MM.1S (cell line): ENCODE measurements around the gene DENND1A.

Experiments
- DNase-seq: peaks from one replicate; pipeline ENCODE4 v3.0.0-alpha.2; 2015
- H2AFZ ChIP-seq: fragments of 300-600 bp; sonication (generic); 2 replicates; pipeline ENCODE4 v1.6.0; 2016; ENCODE audit warnings: antibody characterized with exemption, low read length
- H3F3A ChIP-seq: fragments of 300-600 bp; sonication (generic); 2 replicates; pipeline ENCODE4 v1.6.1; 2016; ENCODE audit warnings: mild to moderate bottlenecking, antibody characterized with exemption, low read length, moderate library complexity, mixed read lengths; ENCODE audit not compliant: insufficient read depth
- H3K27ac ChIP-seq: fragments of 300-600 bp; sonication (generic); 2 replicates; pipeline ENCODE4 v1.5.1; 2016; ENCODE audit warnings: mild to moderate bottlenecking, low read length
- H3K27me3 ChIP-seq: fragments of 300-600 bp; sonication (generic); replicated peaks from 2 replicates; pipeline ENCODE4 v1.6.0; 2016; ENCODE audit warnings: low read length; ENCODE audit not compliant: insufficient read depth
- H3K36me3 ChIP-seq: fragments of 300-600 bp; sonication (generic); replicated peaks from 2 replicates; pipeline ENCODE4 v1.6.1; 2016; ENCODE audit warnings: mild to moderate bottlenecking, low read length, mixed read lengths; ENCODE audit not compliant: insufficient read depth
- H3K4me1 ChIP-seq: fragments of 300-600 bp; sonication (generic); 2 replicates; pipeline ENCODE4 v1.6.1; 2016; ENCODE audit warnings: low read length, mixed read lengths
- H3K4me2 ChIP-seq: fragments of 300-600 bp; sonication (generic); 2 replicates; pipeline ENCODE4 v1.6.0; 2016; ENCODE audit warnings: low read depth, low read length
- H3K4me3 ChIP-seq: fragments of 300-600 bp; sonication (generic); 2 replicates; pipeline ENCODE4 v1.5.1; 2016; ENCODE audit warnings: low read length, mixed read lengths
- H3K79me2 ChIP-seq: fragments of 300-600 bp; sonication (generic); 2 replicates; pipeline ENCODE4 v1.6.1; 2016; ENCODE audit warnings: mixed run types, low read length, mixed read lengths
- H3K9ac ChIP-seq: fragments of 300-600 bp; sonication (generic); 2 replicates; pipeline ENCODE4 v1.6.1; 2016; ENCODE audit warnings: low read length, mixed read lengths
- H3K9me2 ChIP-seq: fragments of 300-600 bp; sonication (generic); replicated peaks from 2 replicates; pipeline ENCODE4 v1.6.1; 2016; ENCODE audit warnings: mild to moderate bottlenecking, low read length, mixed read lengths; ENCODE audit not compliant: insufficient read depth
- H3K9me3 ChIP-seq: fragments of 300-600 bp; sonication (generic); replicated peaks from 2 replicates; pipeline ENCODE4 v1.6.1; 2016; ENCODE audit warnings: mild to moderate bottlenecking, low read length, mixed read lengths; ENCODE audit not compliant: insufficient read depth
- H4K20me1 ChIP-seq: fragments of 300-600 bp; sonication (generic); 2 replicates; pipeline ENCODE4 v1.6.1; 2016; ENCODE audit warnings: mild to moderate bottlenecking, low read length, moderate library complexity, mixed read lengths; ENCODE audit not compliant: insufficient read depth
- CTCF ChIP-seq: fragments of 300-600 bp; sonication (generic); IDR thresholded peaks from 2 replicates; pipeline ENCODE4 v1.5.1; 2016; ENCODE audit warnings: antibody characterized with exemption, low read length, mixed read lengths
- EZH2 ChIP-seq: fragments of 300-600 bp; sonication (generic); optimal IDR thresholded peaks from 2 replicates; pipeline ENCODE3; 2017; ENCODE audit warnings: low read depth, mild to moderate bottlenecking, antibody characterized with exemption, low read length, mixed read lengths
- EZH2phosphoT487 ChIP-seq: fragments of 300-600 bp; sonication (generic); IDR thresholded peaks from 2 replicates; pipeline ENCODE4 v1.6.1; 2018; ENCODE audit warnings: antibody characterized with exemption, low read length

Gene DENND1A

GRCh38 chr9:123642291-123643278, 287.3 kb downstream of the DENND1A start:
- no peak for DNase-seq

GRCh38 chr9:123640792-123641222, 289.1 kb downstream of the DENND1A start:
- H3K4me3 ChIP-seq, result no peak overlapping the region
- H3K27ac ChIP-seq, result no peak overlapping the region
- no peak overlapping the region for H3K9ac ChIP-seq
- H3K4me2 ChIP-seq, result no peak overlapping the region
- H3K79me2 ChIP-seq, result no peaks in the 10 kb centered on the region
- no peak for TF ChIP-seq EZH2phosphoT487
- no peak for TF ChIP-seq CTCF
- no peak for TF ChIP-seq EZH2
- no peak for DNase-seq
- H3K27me3 ChIP-seq, result no peaks in the 10 kb centered on the region
- 0 out of 2 replicates have a peak, but pooled peaks cover 4% of the 10 kb centered on the region for H3K4me1 ChIP-seq
- H3K9me3 ChIP-seq, result no peaks in the 10 kb centered on the region
- no peaks in the 10 kb centered on the region for H3K9me2 ChIP-seq
- no peaks in the 10 kb centered on the region for H3K36me3 ChIP-seq
- H3F3A ChIP-seq, result no peaks in the 10 kb centered on the region
- H2AFZ ChIP-seq, result no peak overlapping the region
- no peaks in the 10 kb centered on the region for H4K20me1 ChIP-seq

More at GRCh38 chr9:123642291-123643278, 287.3 kb downstream of the DENND1A start:
- Histone ChIP-seq H3K27me3 (no peaks in the 10 kb centered on the region), H3K79me2 (no peaks in the 10 kb centered on the region), H3K4me2 (no peak overlapping the region), H3K9me2 (no peaks in the 10 kb centered on the region), H3F3A (no peaks in the 10 kb centered on the region), H3K27ac (no peak overlapping the region), H3K9ac (no peak overlapping the region), H4K20me1 (no peaks in the 10 kb centered on the region), H3K4me1 (0 out of 2 replicates have a peak, but pooled peaks cover 4% of the 10 kb centered on the region), H2AFZ (no peak overlapping the region), H3K9me3 (no peaks in the 10 kb centered on the region), H3K4me3 (no peak overlapping the region), H3K36me3 (no peaks in the 10 kb centered on the region)
- no peak for TF ChIP-seq EZH2
- no peak for TF ChIP-seq CTCF
- TF ChIP-seq EZH2phosphoT487, result no peak

- Histone ChIP-seq H3K9me2 (no peaks in the 10 kb centered on the region), H3K4me1 (0 out of 2 replicates have a peak, but pooled peaks cover 4% of the 10 kb centered on the region), H3K9ac (no peak overlapping the region), H3K27ac (no peak overlapping the region), H3K4me2 (no peak overlapping the region), H3K36me3 (no peaks in the 10 kb centered on the region), H3K9me3 (no peaks in the 10 kb centered on the region), H2AFZ (no peak overlapping the region), H3K4me3 (no peak overlapping the region), H4K20me1 (no peaks in the 10 kb centered on the region), H3K79me2 (no peaks in the 10 kb centered on the region), H3K27me3 (no peaks in the 10 kb centered on the region), H3F3A (no peaks in the 10 kb centered on the region)
- TF ChIP-seq EZH2, result no peak
- TF ChIP-seq EZH2phosphoT487, result no peak
- TF ChIP-seq CTCF, result no peak
- no peak for DNase-seq
Measured at GRCh38 chr9:123639743-123640142, 290.2 kb downstream of the DENND1A start.
